Type B pancreatic cell (in vitro differentiated cells): ENCODE measurements around the gene CSAG2. TPM values are rescaled to one million over a fixed set of nuclear protein-coding genes. Genes with fewer than 3 reads are reported as not detected.
"Not testable (repeated sequence)": the region's sequence is repeated elsewhere in the genome, so short reads cannot be mapped to it uniquely, and the experiment has no call there.

Experiments
- DNase-seq: peaks from one replicate; pipeline ENCODE4 v3.0.0; 2021; ENCODE audit warnings: mixed read lengths; ENCODE audit not compliant: unreplicated experiment; ENCODE audit errors: extremely low spot score
- H3K27ac Mint-ChIP-seq: 2 replicates; pipeline ENCODE4 v1.8.0; 2021; ENCODE audit warnings: mild to moderate bottlenecking, mixed read lengths
- H3K27me3 Mint-ChIP-seq: 2 replicates; pipeline ENCODE4 v1.8.0; 2021; ENCODE audit warnings: mixed read lengths
- H3K36me3 Mint-ChIP-seq: 2 replicates; pipeline ENCODE4 v1.8.0; 2021; ENCODE audit warnings: mixed read lengths
- H3K4me1 Mint-ChIP-seq: one replicate; pipeline ENCODE4 v1.8.0; 2021; ENCODE audit warnings: mixed read lengths; ENCODE audit not compliant: unreplicated experiment
- H3K4me3 Mint-ChIP-seq: 2 replicates; pipeline ENCODE4 v1.8.0; 2021; ENCODE audit warnings: mild to moderate bottlenecking, mixed read lengths
- H3K9me3 Mint-ChIP-seq: 2 replicates; pipeline ENCODE4 v1.8.0; 2021; ENCODE audit warnings: mixed read lengths
- long read RNA-seq: library from polyadenylated mRNA; unstranded; transcript quantifications from one replicate; pipeline ENCODE4 v2.0.0, GENCODE V29; 2020
- total RNA-seq: library from RNA; stranded (reverse); gene quantifications from 2 replicates; pipeline ENCODE4 v1.2.1, GENCODE V29; 2021; ENCODE audit warnings: low replicate concordance
- TF ChIP-seq, protein P1 (sequence below): fragments of 200-600 bp; sonication (generic); conservative IDR thresholded peaks from 2 replicates; pipeline ENCODE4 v1.5.0; 2021; ENCODE audit warnings: antibody characterized with exemption, mild to moderate bottlenecking

The CSAG2 gene, protein sequence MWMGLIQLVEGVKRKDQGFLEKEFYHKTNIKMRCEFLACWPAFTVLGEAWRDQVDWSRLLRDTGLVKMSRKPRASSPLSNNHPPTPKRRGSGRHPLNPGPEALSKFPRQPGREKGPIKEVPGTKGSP
- total RNA-seq = 0.40 TPM in 1 of 2 replicates, not detected in the other
- long read RNA-seq, partial matches to known transcripts = 0 of 1 reads
- long read RNA-seq, other reads (novel, unspliced or antisense) = 1 of 1 reads

GRCh38 chrX:152709173-152709572 lies at the start of gene CSAG2:
TSS of gene CSAG2 (minus strand) at chrX:152709273. CDS start at chrX:152709112, 161 bp downstream.
- H3K27me3 Mint-ChIP-seq, H3K9me3 Mint-ChIP-seq, H3K27ac Mint-ChIP-seq, H3K4me3 Mint-ChIP-seq, DNase-seq, H3K4me1 Mint-ChIP-seq, H3K36me3 Mint-ChIP-seq: not testable (repeated sequence)

GRCh38 chrX:152754871-152755270 lies 45.8 kb upstream of the CSAG2 start:
- not testable (repeated sequence) for H3K27me3 Mint-ChIP-seq, H3K4me3 Mint-ChIP-seq, H3K9me3 Mint-ChIP-seq, H3K27ac Mint-ChIP-seq, H3K4me1 Mint-ChIP-seq, DNase-seq, H3K36me3 Mint-ChIP-seq

DNA sequence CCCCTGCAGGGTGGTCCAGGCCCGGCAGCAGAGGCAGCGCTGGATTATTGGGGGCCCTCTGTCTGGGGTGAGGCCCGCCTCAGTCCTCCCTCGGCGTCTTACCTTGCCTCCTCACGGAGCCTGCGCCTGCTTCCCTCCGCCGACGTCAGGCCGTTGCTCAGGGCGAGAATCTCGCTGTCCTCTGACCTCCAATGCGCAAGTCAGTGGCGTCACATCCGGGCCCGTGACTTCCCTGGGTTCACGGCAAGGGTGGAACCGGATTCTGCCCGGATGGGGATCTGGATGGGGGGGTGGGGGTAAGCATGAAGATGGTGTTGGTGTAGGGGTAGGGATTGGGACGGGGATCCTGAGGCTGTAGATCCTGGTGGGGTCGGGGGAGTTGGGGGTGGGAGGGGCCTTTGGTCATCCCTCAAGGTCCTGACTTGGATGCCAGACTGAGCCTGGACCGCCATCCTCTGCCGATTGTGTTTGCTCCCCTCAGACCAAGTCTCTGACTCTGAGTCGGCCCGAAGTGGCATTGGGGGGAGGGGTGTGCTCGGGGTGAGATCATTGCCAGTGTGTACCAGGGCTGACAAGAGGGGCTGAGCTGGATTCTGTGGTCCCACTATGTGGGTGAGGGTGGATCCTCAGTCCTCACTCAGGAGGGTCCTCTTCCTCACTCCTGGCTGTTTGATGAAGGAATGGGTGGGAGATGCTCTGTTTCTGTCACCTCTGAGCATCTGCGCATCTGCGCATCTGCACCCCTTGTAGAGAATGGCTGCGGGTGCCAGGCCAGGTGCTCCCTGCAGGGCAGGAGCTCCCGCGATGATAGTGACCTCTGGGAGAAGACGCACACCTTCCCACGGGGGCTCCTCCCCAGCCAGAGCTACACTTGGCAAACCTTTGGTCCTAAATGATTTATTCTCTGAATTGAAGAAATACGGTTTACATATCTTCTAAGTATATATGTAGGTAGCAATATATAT lies 44.9 kb upstream of the CSAG2 start, which contains the start of gene MAGEA2:
Gene MAGEA2, minus strand, starts transcription at position 157 of the 965 bp plus-strand sequence. CDS start 2,479 bp downstream, outside the sequence.
- not testable (repeated sequence) for DNase-seq, H3K4me1 Mint-ChIP-seq, H3K27ac Mint-ChIP-seq, H3K4me3 Mint-ChIP-seq, H3K9me3 Mint-ChIP-seq, H3K27me3 Mint-ChIP-seq, H3K36me3 Mint-ChIP-seq

- TF ChIP-seq, protein P1, sequence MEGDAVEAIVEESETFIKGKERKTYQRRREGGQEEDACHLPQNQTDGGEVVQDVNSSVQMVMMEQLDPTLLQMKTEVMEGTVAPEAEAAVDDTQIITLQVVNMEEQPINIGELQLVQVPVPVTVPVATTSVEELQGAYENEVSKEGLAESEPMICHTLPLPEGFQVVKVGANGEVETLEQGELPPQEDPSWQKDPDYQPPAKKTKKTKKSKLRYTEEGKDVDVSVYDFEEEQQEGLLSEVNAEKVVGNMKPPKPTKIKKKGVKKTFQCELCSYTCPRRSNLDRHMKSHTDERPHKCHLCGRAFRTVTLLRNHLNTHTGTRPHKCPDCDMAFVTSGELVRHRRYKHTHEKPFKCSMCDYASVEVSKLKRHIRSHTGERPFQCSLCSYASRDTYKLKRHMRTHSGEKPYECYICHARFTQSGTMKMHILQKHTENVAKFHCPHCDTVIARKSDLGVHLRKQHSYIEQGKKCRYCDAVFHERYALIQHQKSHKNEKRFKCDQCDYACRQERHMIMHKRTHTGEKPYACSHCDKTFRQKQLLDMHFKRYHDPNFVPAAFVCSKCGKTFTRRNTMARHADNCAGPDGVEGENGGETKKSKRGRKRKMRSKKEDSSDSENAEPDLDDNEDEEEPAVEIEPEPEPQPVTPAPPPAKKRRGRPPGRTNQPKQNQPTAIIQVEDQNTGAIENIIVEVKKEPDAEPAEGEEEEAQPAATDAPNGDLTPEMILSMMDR = no peak
- Mint-ChIP-seq H3K9me3 (no peaks in the 10 kb centered on the region), H3K4me1 (no peaks in the 10 kb centered on the region), H3K4me3 (no peak overlapping the region), H3K27ac (no peak overlapping the region), H3K27me3 (no peaks in the 10 kb centered on the region), H3K36me3 (no peaks in the 10 kb centered on the region)
- DNase-seq = no peak
These were observed 29.5 kb upstream of the CSAG2 start for GRCh38 chrX:152738560-152738959.

DNA sequence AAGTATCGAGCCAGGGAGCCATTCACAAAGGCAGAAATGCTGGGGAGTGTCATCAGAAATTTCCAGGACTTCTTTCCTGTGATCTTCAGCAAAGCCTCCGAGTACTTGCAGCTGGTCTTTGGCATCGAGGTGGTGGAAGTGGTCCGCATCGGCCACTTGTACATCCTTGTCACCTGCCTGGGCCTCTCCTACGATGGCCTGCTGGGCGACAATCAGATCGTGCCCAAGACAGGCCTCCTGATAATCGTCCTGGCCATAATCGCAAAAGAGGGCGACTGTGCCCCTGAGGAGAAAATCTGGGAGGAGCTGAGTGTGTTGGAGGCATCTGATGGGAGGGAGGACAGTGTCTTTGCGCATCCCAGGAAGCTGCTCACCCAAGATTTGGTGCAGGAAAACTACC lies 27.5 kb upstream of the CSAG2 start:
- H3K9me3 Mint-ChIP-seq, H3K36me3 Mint-ChIP-seq, H3K4me1 Mint-ChIP-seq, H3K4me3 Mint-ChIP-seq, H3K27me3 Mint-ChIP-seq, DNase-seq, H3K27ac Mint-ChIP-seq: not testable (repeated sequence)

GRCh38 chrX:152735860-152736511 lies 26.9 kb upstream of the CSAG2 start:
- H3K4me1 Mint-ChIP-seq = no peaks in the 10 kb centered on the region
- TF ChIP-seq, protein P1 = no peak
- H3K27me3 Mint-ChIP-seq = peaks cover 3% of the 10 kb centered on the region
- no peaks in the 10 kb centered on the region for H3K9me3 Mint-ChIP-seq
- no peak overlapping the region for H3K27ac Mint-ChIP-seq
- no peak overlapping the region for H3K4me3 Mint-ChIP-seq
- no peaks in the 10 kb centered on the region for H3K36me3 Mint-ChIP-seq
- DNase-seq = no peak

- TF ChIP-seq, protein P1 = no peak
- H3K4me3 Mint-ChIP-seq = no peak overlapping the region
- no peaks in the 10 kb centered on the region for H3K9me3 Mint-ChIP-seq
- H3K27ac Mint-ChIP-seq = no peak overlapping the region
- peaks cover 3% of the 10 kb centered on the region for H3K27me3 Mint-ChIP-seq
- no peaks in the 10 kb centered on the region for H3K4me1 Mint-ChIP-seq
- DNase-seq = no peak
- no peaks in the 10 kb centered on the region for H3K36me3 Mint-ChIP-seq
These were observed 26.0 kb upstream of the CSAG2 start for GRCh38 chrX:152735101-152735500.

DNA sequence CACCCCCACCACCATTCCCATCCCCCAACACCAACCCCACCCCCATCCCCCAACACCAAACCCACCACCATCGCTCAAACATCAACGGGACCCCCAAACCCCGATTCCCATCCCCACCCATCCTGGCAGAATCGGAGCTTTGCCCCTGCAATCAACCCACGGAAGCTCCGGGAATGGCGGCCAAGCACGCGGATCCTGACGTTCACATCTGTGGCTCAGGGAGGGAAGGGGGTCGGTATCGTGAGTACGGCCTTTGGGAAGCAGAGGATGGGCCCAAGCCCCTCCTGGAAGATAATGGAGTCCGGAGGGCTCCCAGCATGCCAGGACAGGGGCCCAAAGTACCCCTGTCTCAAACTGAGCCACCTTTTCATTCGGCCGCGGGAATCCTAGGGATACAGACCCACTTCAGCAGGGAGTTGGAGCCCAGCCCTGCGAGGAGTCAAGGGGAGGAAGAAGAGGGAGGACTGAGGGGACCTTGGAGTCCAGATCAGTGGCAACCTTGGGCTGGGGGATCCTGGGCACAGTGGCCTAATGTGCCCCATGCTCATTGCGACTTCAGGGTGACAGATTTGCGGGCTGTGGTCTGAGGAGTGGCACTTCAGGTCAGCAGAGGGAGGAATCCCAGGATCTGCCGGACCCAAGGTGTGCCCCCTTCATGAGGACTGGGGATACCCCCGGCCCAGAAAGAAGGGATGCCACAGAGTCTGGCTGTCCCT lies 25.2 kb upstream of the CSAG2 start:
- H3K4me3 Mint-ChIP-seq, H3K27me3 Mint-ChIP-seq, DNase-seq, H3K4me1 Mint-ChIP-seq, H3K27ac Mint-ChIP-seq, H3K9me3 Mint-ChIP-seq, H3K36me3 Mint-ChIP-seq: not testable (repeated sequence)
